Neural progenitor cell (in vitro differentiated cells): ENCODE results near the gene MEIS2. TPM values are rescaled to one million over a fixed set of nuclear protein-coding genes. Genes with fewer than 3 reads are reported as not detected.

Experiments used
- DNase-seq: peaks from one replicate; pipeline ENCODE4 v3.0.0-alpha.2; 2016; ENCODE audit warnings: low spot score
- H2AFZ ChIP-seq: fragments of 200-600 bp; sonication (generic); replicated peaks from 2 replicates; pipeline ENCODE4 v1.6.1; 2016; ENCODE audit warnings: antibody characterized with exemption
- H3F3A ChIP-seq: fragments of 200-600 bp; sonication (generic); 2 replicates; pipeline ENCODE4 v1.6.1; 2016; ENCODE audit warnings: antibody characterized with exemption, low read depth
- H3K27ac ChIP-seq: fragments of 200-600 bp; sonication (generic); 2 replicates; pipeline ENCODE4 v1.5.1; 2016; ENCODE audit warnings: mild to moderate bottlenecking
- H3K27me3 ChIP-seq: fragments of 200-600 bp; sonication (generic); 2 replicates; pipeline ENCODE4 v1.6.1; 2016; ENCODE audit warnings: mild to moderate bottlenecking, moderate library complexity
- H3K36me3 ChIP-seq: fragments of 200-600 bp; sonication (generic); 2 replicates; pipeline ENCODE4 v1.5.1; 2016
- H3K4me1 ChIP-seq: fragments of 200-600 bp; sonication (generic); 2 replicates; pipeline ENCODE4 v1.6.1; 2016; ENCODE audit warnings: mixed run types
- H3K4me2 ChIP-seq: fragments of 200-600 bp; sonication (generic); 2 replicates; pipeline ENCODE4 v1.6.1; 2016
- H3K4me3 ChIP-seq: fragments of 200-600 bp; sonication (generic); 2 replicates; pipeline ENCODE4 v1.5.1; 2016
- H3K79me2 ChIP-seq: fragments of 200-600 bp; sonication (generic); 2 replicates; pipeline ENCODE4 v1.6.1; 2016; ENCODE audit warnings: low read depth
- H3K9ac ChIP-seq: fragments of 200-600 bp; sonication (generic); 2 replicates; pipeline ENCODE4 v1.6.1; 2016
- H3K9me3 ChIP-seq: fragments of 200-600 bp; sonication (generic); 2 replicates; pipeline ENCODE4 v1.5.1; 2016; ENCODE audit warnings: low read depth
- H4K20me1 ChIP-seq: fragments of 200-600 bp; sonication (generic); 2 replicates; pipeline ENCODE4 v1.6.1; 2016; ENCODE audit warnings: low read depth
- H3K27ac Mint-ChIP-seq: 3 replicates; pipeline ENCODE4 v1.8.0; 2021; ENCODE audit warnings: mixed read lengths
- H3K27me3 Mint-ChIP-seq: 2 replicates; pipeline ENCODE4 v1.8.0; 2022; ENCODE audit warnings: low read depth, mild to moderate bottlenecking, inconsistent platforms, moderate library complexity, mixed read lengths; ENCODE audit not compliant: insufficient read depth
- H3K36me3 Mint-ChIP-seq: 3 replicates; pipeline ENCODE4 v1.8.0; 2021; ENCODE audit warnings: mixed read lengths
- H3K4me1 Mint-ChIP-seq: 3 replicates; pipeline ENCODE4 v1.8.0; 2021; ENCODE audit warnings: mixed read lengths
- H3K4me3 Mint-ChIP-seq: 3 replicates; pipeline ENCODE4 v1.8.0; 2021; ENCODE audit warnings: mild to moderate bottlenecking, moderate library complexity, mixed read lengths
- H3K9me3 Mint-ChIP-seq: 3 replicates; pipeline ENCODE4 v1.8.0; 2020; ENCODE audit warnings: mixed read lengths
- EZH2 ChIP-seq: fragments of 200-600 bp; sonication (generic); IDR thresholded peaks from 2 replicates; pipeline ENCODE4 v1.6.1; 2017; ENCODE audit warnings: antibody characterized with exemption, mild to moderate bottlenecking, moderate library complexity
- EZH2phosphoT487 ChIP-seq: fragments of 200-600 bp; sonication (generic); IDR thresholded peaks from 2 replicates; pipeline ENCODE4 v1.6.1; 2017; ENCODE audit warnings: antibody characterized with exemption
- total RNA-seq: library from RNA; depleted of rRNA; stranded (reverse); fragments of >200 nt; gene quantifications from 2 replicates; pipeline ENCODE4 v1.2.3, GENCODE V29; 2015; ENCODE audit warnings: low replicate concordance
- TF ChIP-seq, protein P1 (sequence below): fragments of 200-600 bp; sonication (generic); IDR thresholded peaks from 2 replicates; pipeline ENCODE4 v1.5.1; 2017; ENCODE audit warnings: antibody characterized with exemption, mild to moderate bottlenecking

MEIS2 gene
- total RNA-seq, 1 donor from 2014 or later, result 18.3 TPM

DNA sequence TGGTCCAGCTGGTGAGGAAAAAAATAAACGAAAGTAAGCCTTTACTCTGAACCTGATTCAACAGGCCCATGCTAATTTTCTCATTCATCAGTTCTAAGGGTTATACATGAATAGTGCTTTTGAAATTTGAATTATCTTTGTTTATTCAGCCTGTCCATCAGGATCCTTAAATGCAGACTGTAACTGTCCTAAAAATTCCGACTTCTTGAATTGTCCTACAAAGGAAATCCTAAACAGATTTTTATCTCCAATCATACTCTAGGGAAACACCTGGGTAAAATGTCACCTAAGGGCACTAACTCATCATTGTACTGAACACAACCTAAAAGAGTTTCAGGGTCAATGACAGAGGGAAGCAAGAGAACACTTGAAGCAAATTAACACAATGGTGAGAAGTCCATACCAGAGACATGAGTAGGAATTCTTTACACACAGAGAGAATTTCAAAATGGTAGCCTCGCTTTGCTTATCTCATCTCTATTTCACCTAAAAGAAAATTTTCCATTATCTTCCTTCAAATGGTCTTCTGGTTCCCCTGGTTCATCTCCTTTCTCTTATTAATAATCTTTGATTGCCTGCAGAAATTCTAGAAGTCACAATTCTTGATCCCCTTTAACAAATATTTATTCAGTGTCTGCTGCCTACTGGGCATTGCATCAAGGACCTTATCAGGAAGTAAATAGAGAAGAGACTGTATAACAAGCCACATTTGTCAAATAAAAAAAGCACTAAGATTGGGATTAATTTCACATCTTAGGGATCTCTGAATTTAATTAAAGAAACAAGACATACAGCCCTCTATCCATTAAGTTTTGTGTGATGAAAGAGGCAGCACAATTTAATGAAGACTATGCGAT, 182.7 kb downstream of the MEIS2 start:
- no peak overlapping the region for H2AFZ ChIP-seq
- H3K4me1 ChIP-seq, result peaks cover 25% of the 10 kb centered on the region
- no peaks in the 10 kb centered on the region for H3K9me3 Mint-ChIP-seq
- H3K27ac ChIP-seq, result no peak overlapping the region
- H3K4me3 Mint-ChIP-seq, result no peak overlapping the region
- H3K4me3 ChIP-seq, result no peak overlapping the region
- TF ChIP-seq EZH2 (no peak), EZH2phosphoT487 (no peak)
- TF ChIP-seq, protein P1, sequence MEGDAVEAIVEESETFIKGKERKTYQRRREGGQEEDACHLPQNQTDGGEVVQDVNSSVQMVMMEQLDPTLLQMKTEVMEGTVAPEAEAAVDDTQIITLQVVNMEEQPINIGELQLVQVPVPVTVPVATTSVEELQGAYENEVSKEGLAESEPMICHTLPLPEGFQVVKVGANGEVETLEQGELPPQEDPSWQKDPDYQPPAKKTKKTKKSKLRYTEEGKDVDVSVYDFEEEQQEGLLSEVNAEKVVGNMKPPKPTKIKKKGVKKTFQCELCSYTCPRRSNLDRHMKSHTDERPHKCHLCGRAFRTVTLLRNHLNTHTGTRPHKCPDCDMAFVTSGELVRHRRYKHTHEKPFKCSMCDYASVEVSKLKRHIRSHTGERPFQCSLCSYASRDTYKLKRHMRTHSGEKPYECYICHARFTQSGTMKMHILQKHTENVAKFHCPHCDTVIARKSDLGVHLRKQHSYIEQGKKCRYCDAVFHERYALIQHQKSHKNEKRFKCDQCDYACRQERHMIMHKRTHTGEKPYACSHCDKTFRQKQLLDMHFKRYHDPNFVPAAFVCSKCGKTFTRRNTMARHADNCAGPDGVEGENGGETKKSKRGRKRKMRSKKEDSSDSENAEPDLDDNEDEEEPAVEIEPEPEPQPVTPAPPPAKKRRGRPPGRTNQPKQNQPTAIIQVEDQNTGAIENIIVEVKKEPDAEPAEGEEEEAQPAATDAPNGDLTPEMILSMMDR, result no peak
- H3K36me3 Mint-ChIP-seq, result no peaks in the 10 kb centered on the region
- no peaks in the 10 kb centered on the region for H3K79me2 ChIP-seq
- H3K27me3 ChIP-seq, result no peaks in the 10 kb centered on the region
- H3K27ac Mint-ChIP-seq, result no peak overlapping the region
- H3K4me1 Mint-ChIP-seq, result peaks cover 8% of the 10 kb centered on the region
- H3K9ac ChIP-seq, result no peak overlapping the region
- no peaks in the 10 kb centered on the region for H3K36me3 ChIP-seq
- H4K20me1 ChIP-seq, result no peaks in the 10 kb centered on the region
- H3F3A ChIP-seq, result no peaks in the 10 kb centered on the region
- DNase-seq, result no peak
- no peak overlapping the region for H3K4me2 ChIP-seq
- H3K9me3 ChIP-seq, result no peaks in the 10 kb centered on the region
- peaks cover 2% of the 10 kb centered on the region for H3K27me3 Mint-ChIP-seq

DNA sequence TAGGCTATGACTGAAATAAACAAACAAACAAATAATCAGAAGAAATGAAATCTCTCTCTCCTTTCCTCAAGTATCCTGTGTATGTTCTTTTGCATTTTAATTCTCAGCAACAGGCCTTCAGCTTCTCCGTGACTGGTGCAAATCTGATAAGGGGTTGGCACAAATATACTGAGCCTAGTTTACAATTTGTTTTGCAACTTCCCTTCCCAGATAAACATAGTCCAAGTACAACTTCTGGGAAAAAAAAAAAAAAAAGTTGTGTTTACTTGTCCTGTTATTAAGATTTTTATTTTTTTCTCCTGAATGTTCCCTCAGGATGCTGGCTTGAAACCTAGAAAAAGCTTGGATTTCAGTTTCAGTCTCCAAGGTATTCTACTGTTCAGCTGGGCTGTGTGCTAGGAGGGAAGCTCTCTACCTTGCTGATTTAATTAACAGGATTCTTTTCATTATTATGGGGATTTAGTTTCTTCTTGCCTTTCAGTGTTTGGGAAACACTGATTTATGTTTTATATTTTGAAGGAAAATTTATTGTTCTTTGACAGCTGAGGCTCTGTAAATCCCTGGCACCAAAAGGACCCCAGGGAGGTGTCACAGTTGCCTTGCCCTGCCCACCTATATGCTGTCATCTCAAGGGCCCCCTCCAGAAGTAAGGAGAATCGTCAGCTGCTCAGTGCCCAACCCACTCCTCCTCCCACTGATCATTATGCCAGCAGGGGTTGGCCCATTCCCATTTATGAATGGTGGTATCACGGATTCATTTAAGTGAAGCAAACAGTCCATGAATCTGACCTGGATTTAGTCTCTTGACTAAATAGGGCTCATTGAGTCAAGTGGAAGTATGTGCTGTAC, 185.2 kb downstream of the MEIS2 start:
- Histone ChIP-seq H3K4me3 (no peak overlapping the region), H3K36me3 (no peaks in the 10 kb centered on the region), H3K27ac (no peak overlapping the region), H3K9me3 (no peaks in the 10 kb centered on the region), H4K20me1 (no peaks in the 10 kb centered on the region), H3K9ac (no peak overlapping the region), H3K4me1 (peaks cover 32% of the 10 kb centered on the region), H3K79me2 (no peaks in the 10 kb centered on the region), H3F3A (peaks cover 4% of the 10 kb centered on the region), H3K27me3 (no peaks in the 10 kb centered on the region), H2AFZ (no peak overlapping the region), H3K4me2 (no peak overlapping the region)
- Mint-ChIP-seq H3K4me3 (no peak overlapping the region), H3K27ac (no peak overlapping the region), H3K9me3 (no peaks in the 10 kb centered on the region), H3K4me1 (peaks cover 13% of the 10 kb centered on the region), H3K36me3 (no peaks in the 10 kb centered on the region), H3K27me3 (peaks cover 4% of the 10 kb centered on the region)
- TF ChIP-seq, protein P1, result no peak
- TF ChIP-seq EZH2phosphoT487 (no peak), EZH2 (no peak)
- DNase-seq, result no peak

DNA sequence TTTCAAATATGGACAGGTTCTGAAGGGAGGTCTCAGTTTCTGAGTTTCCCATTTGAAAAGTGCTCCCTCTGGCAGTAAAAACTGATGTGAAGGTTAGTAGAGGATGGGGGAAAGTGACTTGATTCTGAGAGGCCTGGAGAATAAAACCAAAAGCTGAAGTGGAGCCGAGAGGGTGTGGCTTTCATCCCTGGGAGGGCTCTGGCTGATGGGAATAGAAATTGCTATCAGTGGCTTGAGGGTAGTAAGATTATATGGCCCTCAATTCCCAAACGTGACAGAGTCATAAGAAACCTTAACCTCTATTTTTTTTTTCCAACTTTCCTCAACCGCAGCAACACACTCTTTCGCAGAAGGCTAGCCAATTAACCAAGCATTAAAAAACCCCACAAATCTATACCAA, 185.9 kb downstream of the MEIS2 start:
- Histone ChIP-seq H3K9ac (no peak overlapping the region), H3K4me2 (no peak overlapping the region), H2AFZ (no peak overlapping the region), H3K4me3 (no peak overlapping the region), H3K27me3 (no peaks in the 10 kb centered on the region), H3K4me1 (peaks cover 32% of the 10 kb centered on the region), H3K79me2 (no peaks in the 10 kb centered on the region), H3K9me3 (no peaks in the 10 kb centered on the region), H4K20me1 (no peaks in the 10 kb centered on the region), H3K36me3 (no peaks in the 10 kb centered on the region), H3F3A (peaks cover 4% of the 10 kb centered on the region), H3K27ac (no peak overlapping the region)
- Mint-ChIP-seq H3K27me3 (peaks cover 4% of the 10 kb centered on the region), H3K4me3 (no peak overlapping the region), H3K4me1 (peaks cover 13% of the 10 kb centered on the region), H3K27ac (no peak overlapping the region), H3K9me3 (no peaks in the 10 kb centered on the region), H3K36me3 (no peaks in the 10 kb centered on the region)
- TF ChIP-seq EZH2 (no peak), EZH2phosphoT487 (no peak)
- TF ChIP-seq, protein P1, result no peak
- no peak for DNase-seq
